ENCODE results near the gene MSI2. TPM values are rescaled to one million over a fixed set of nuclear protein-coding genes. Genes with fewer than 3 reads are reported as not detected.

Gene MSI2
- total and polyA plus RNA-seq, 7 donors, result 37.6 to 133 (median 87.1) TPM

DNA sequence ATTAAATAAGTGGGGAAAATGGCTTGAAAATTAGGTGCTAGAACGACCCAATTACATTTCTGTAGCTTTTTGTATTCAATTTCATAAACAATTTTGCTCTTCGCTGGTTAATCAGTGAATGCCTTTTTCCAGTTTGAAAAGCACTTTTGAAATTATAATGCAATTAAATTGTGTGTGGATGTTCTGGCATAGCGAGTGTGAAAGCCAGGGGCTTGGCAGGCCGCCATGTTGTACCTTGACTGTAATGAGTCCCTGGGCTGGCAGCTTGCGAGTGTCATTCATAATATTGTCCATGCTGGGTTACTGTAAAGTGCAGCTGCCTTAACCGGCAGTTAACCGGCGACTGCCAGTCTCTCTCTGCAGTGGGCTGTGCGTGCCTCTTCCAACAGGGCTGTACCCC, 310.9 kb downstream of the MSI2 start:
- no peak for ATAC-seq
- 76 to 89% (median 81%) methylated on average over 9 of the region's 9 CpGs for WGBS, 3 donors

DNA sequence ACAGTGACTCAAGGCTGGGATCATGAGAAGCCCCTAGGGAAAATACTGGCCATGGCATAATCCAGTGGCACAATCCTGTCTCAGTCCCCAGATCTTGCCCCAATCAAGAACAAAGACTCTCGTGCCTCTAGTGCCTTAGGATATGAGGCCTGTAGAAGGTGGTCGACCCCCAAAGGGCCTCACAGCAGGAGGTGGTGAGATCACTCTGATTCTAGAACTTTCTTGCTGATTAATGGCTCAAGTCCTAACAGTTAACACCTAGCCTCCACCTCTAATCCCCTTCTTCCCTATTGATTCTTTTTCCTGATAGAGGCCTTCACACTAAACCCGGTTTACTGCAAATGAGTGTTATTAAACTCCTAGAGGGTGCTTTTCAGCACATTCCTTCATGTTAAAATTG, 312.0 kb downstream of the MSI2 start:
- DNase-seq (no peak), ATAC-seq (no peak)
- intact Hi-C loops (cut with DNase I), result no loop called here
- Histone ChIP-seq H3K9me3 (no peaks in the 10 kb centered on the region), H3K36me3 (ENCODE audit: insufficient read depth in 1 of 2, low read depth in 1 of 2) (no peaks in the 10 kb centered on the region), H3K27ac (no peak overlapping the region), H3K27me3 (ENCODE audit: insufficient read depth in 3 of 3, low read length in 2 of 3) (no peaks in the 10 kb centered on the region), H3K4me3 (no peak overlapping the region), H3K4me1 (peaks cover 28% of the 10 kb centered on the region)
- TF ChIP-seq, protein P1, sequence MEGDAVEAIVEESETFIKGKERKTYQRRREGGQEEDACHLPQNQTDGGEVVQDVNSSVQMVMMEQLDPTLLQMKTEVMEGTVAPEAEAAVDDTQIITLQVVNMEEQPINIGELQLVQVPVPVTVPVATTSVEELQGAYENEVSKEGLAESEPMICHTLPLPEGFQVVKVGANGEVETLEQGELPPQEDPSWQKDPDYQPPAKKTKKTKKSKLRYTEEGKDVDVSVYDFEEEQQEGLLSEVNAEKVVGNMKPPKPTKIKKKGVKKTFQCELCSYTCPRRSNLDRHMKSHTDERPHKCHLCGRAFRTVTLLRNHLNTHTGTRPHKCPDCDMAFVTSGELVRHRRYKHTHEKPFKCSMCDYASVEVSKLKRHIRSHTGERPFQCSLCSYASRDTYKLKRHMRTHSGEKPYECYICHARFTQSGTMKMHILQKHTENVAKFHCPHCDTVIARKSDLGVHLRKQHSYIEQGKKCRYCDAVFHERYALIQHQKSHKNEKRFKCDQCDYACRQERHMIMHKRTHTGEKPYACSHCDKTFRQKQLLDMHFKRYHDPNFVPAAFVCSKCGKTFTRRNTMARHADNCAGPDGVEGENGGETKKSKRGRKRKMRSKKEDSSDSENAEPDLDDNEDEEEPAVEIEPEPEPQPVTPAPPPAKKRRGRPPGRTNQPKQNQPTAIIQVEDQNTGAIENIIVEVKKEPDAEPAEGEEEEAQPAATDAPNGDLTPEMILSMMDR (IDR thresholded peaks at IDR 0.05), result no peak
- WGBS, 3 donors, result 77 to 85% (median 78%) methylated on average over 3 of the region's 3 CpGs

More for the DNA sequence above, 310.9 kb downstream of the MSI2 start:
- H3K4me1 ChIP-seq, result peaks cover 17% of the 10 kb centered on the region
- H3K9me3 ChIP-seq, result no peaks in the 10 kb centered on the region
- H3K27me3 ChIP-seq (ENCODE audit: insufficient read depth in 3 of 3, low read length in 2 of 3), result no peaks in the 10 kb centered on the region
- intact Hi-C loops (cut with DNase I), result no loop called here
- H3K4me3 ChIP-seq, result no peak overlapping the region
- TF ChIP-seq, protein P1 (IDR thresholded peaks at IDR 0.05), result no peak
- DNase-seq, result no peak
- H3K36me3 ChIP-seq (ENCODE audit: insufficient read depth in 1 of 2, low read depth in 1 of 2), result no peaks in the 10 kb centered on the region
- no peak overlapping the region for H3K27ac ChIP-seq

DNA sequence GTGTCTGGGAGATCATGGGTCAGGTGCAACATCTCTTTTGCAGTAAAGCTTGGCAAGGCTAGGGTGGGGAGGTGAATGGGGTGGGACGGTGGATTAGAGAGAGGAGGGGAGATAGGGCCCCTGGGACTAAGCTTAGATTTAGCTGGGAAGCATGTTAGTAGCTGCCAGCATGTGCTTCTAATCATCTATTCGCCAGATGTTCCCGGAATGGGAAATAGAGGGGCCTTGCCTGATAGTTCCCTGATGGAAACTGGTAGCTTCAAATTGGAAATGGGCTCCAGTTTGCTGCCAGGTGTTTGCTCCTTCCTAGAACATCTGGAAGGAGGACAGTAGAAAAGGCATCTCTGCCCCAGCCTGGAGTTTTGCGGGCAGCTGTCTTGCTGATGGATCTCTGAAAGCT, 312.7 kb downstream of the MSI2 start:
- intact Hi-C loops (cut with DNase I), result no loop called here
- Histone ChIP-seq H3K27ac (peak overlapping the region; percentile 95), H3K4me3 (no peak overlapping the region), H3K9me3 (no peaks in the 10 kb centered on the region), H3K36me3 (ENCODE audit: insufficient read depth in 1 of 2, low read depth in 1 of 2) (no peaks in the 10 kb centered on the region), H3K4me1 (peaks cover 35% of the 10 kb centered on the region), H3K27me3 (ENCODE audit: insufficient read depth in 3 of 3, low read length in 2 of 3) (no peaks in the 10 kb centered on the region)
- no peak for DNase-seq
- ATAC-seq, result no peak
- WGBS, 3 donors, result 69 to 83% (median 73%) methylated on average over 4 of the region's 4 CpGs
- TF ChIP-seq, protein P1 (IDR thresholded peaks at IDR 0.05), result no peak

DNA sequence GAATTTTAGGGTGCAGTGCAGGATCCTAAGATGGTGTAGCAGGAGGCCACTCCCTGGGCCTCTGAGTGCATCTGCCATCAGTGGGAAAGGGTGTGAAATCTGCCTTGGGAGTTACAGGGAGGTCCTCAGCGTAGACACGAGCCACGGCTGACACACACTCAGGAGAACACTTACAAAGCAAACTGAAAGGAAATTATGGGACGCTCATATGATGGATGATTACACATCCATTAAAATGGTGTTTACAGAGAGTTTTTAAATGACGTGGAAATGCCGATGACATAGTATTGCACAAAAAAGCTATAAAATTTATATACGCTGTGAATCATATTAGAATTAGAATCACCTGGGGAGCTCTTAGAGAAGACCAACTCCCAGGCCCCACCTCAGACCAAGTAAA, 313.5 kb downstream of the MSI2 start:
- 96 to 99% (median 98%) methylated on average over 7 of the region's 7 CpGs for WGBS, 3 donors
- H3K4me1 ChIP-seq, result peaks cover 42% of the 10 kb centered on the region

More for the DNA sequence above, 313.5 kb downstream of the MSI2 start:
- no peaks in the 10 kb centered on the region for H3K36me3 ChIP-seq (ENCODE audit: insufficient read depth in 1 of 2, low read depth in 1 of 2)
- H3K27ac ChIP-seq, result peak overlapping the region; percentile 95
- intact Hi-C loops (cut with DNase I), result loop anchor here in 1 of 2 donors (10.0 kb wide), 1 partner anchor 285 kb away; no protein-coding TSS in a partner anchor
- TF ChIP-seq, protein P1 (IDR thresholded peaks at IDR 0.05), result no peak
- DNase-seq (no peak), ATAC-seq (no peak)
- no peaks in the 10 kb centered on the region for H3K9me3 ChIP-seq
- H3K4me3 ChIP-seq, result no peak overlapping the region
- H3K27me3 ChIP-seq (ENCODE audit: insufficient read depth in 3 of 3, low read length in 2 of 3), result no peaks in the 10 kb centered on the region

Data from psoas muscle (tissue), 8 donors.